Right lobe of liver (tissue), 6 donors: Measurements from ENCODE around the gene CRB3. TPM values are rescaled to one million over a fixed set of nuclear protein-coding genes. Genes with fewer than 3 reads are reported as not detected.

Experiments used
- ATAC-seq, 4 donors: fragments of 200-7000 bp; cut with Tn5 transposase; one replicate each; pipeline ENCODE4 v1.9.1; 2020; ENCODE audit warnings: mild to moderate bottlenecking in 4 of 4, moderate library complexity in 4 of 4
- DNase-seq, 3 donors: peaks; one replicate each; pipeline ENCODE4 v3.0.0-alpha.2; 2020
- H3K27ac ChIP-seq, 3 donors: fragments of 200-600 bp; one replicate each; pipeline ENCODE4 v1.8.0; 2022
- H3K27me3 ChIP-seq, 2 donors: fragments of 200-600 bp; one replicate each; pipeline ENCODE4 v1.8.0; 2022
- H3K36me3 ChIP-seq, 4 donors: fragments of 200-600 bp; sonication (generic) in 1 of 4; one replicate each; pipeline versions ENCODE4 v1.5.1 to v1.8.0; 2017 to 2022; ENCODE audit warnings: control low read depth in 1 of 4
- H3K4me1 ChIP-seq, 4 donors: fragments of 200-600 bp; sonication (generic) in 1 of 4; one replicate each; pipeline versions ENCODE4 v1.5.1 to v1.8.0; 2017 to 2022; ENCODE audit warnings: control low read depth in 1 of 4
- H3K4me3 ChIP-seq, 3 donors: fragments of 200-600 bp; one replicate each; pipeline ENCODE4 v1.8.0; 2022
- H3K9me3 ChIP-seq, 4 donors: fragments of 200-600 bp; sonication (generic) in 1 of 4; one replicate each; pipeline versions ENCODE4 v1.5.1 to v1.8.0; 2017 to 2022; ENCODE audit warnings: control low read depth in 1 of 4
- POLR2A ChIP-seq: fragments of 450-650 bp; IDR thresholded peaks from one replicate; pipeline ENCODE4 v1.6.1; 2017; ENCODE audit warnings: antibody characterized with exemption, mild to moderate bottlenecking
- WGBS: methylation state at CpG from one replicate; pipeline ENCODE4 v1.1.6; 2018; ENCODE audit warnings: low coverage, low lambda C conversion rate; ENCODE audit not compliant: insufficient coverage; ENCODE audit errors: missing lambda C conversion rate; 5-methylcytosine and 5-hydroxymethylcytosine counted together
- intact Hi-C, 2 donors: fragments of 100-400 bp; cut with DNase I; formaldehyde crosslinking; loops; one replicate each; pipeline versions ENCODE4 v1.11.2 to v1.14.1; 2022
- total RNA-seq, 6 experiments: library from RNA; depleted of rRNA in 2 of 6; stranded (reverse); fragments of >200 nt in 2 of 6; fragmentation: NEBNext Ultra II Directional in 3 of 6; extraction: Animal tissue kit (Norgen Biotek cat#: 25700) in 3 of 6; gene quantifications; one replicate each; pipeline versions ENCODE4 v1.1.0 to v1.2.4, GENCODE V29; 2016 to 2023
- TF ChIP-seq, protein P1 (sequence below), 4 donors: fragments of 200-600 bp in 3 of 4; fragments of 450-650 bp in 1 of 4; IDR thresholded peaks; one replicate each; pipeline versions ENCODE4 v1.5.1 to v1.8.0; 2016 to 2022; ENCODE audit warnings: antibody characterized with exemption in 4 of 4, mild to moderate bottlenecking in 2 of 4
- donor health status: DM: no; HTN: yes; CAD: no.
- donor health status: DM: no; HTN: no; CAD: no.
- donor health status: DM: no; HTN: no; CAD: no.
- donor health status: DM: no; HTN: yes; CAD: no.
- donor health status: DM: no; HTN: yes; CAD: no.

CRB3 gene
- total RNA-seq, 6 experiments from 2014 or later, result 20.6 to 56.1 (median 23.0) TPM

DNA sequence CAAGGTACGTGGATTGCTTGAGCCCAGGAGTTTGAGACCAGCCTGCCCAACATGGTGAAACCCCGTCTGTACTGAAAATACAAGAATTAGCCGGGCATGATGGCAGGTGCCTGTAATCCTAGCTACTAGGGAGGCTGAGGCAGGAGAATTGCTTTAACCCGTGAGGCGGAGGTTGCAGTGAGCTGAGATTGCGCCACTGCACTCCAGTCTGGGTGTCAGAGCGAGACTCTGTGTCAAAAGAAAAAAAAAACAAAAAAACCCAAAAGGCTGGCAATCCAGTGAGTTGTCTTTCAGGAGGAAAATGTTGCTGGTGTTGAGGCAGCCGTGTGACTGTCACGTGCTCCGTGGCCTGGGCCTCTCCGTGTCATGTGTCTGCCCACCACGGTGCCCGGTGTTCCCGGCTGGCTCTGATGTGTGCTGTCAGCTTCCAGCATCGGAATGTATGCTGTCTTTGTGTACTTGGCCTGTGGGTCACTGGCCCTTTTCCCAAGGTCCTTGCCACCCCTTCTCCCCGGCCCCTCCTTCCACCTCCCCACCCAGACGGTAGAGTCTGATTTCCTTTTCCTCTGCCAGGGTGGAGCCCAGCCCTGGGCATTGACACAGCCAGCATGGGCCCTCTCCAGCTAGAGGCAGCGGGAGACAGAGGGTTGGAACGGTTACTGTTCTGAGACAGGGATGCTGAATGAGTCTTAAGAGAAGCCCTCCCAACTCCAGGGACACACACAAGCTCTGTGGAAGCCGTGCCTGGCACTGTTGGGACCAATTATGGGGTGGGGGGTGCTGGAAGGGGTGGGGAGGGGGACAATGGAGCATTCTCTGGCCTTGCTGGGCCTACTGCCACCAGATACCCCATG is 45.3 kb downstream of the CRB3 start:
- peak overlapping the region in 1 of 3 donors; percentile 18 for H3K27ac ChIP-seq
- no peaks in the 10 kb centered on the region for H3K27me3 ChIP-seq
- WGBS, result 26% methylated on average over 15 of the region's 20 CpGs
- H3K4me3 ChIP-seq, result no peak overlapping the region
- DNase-seq, result peak in 2 of 3 donors; percentile 57 to 68
- TF ChIP-seq, protein P1, sequence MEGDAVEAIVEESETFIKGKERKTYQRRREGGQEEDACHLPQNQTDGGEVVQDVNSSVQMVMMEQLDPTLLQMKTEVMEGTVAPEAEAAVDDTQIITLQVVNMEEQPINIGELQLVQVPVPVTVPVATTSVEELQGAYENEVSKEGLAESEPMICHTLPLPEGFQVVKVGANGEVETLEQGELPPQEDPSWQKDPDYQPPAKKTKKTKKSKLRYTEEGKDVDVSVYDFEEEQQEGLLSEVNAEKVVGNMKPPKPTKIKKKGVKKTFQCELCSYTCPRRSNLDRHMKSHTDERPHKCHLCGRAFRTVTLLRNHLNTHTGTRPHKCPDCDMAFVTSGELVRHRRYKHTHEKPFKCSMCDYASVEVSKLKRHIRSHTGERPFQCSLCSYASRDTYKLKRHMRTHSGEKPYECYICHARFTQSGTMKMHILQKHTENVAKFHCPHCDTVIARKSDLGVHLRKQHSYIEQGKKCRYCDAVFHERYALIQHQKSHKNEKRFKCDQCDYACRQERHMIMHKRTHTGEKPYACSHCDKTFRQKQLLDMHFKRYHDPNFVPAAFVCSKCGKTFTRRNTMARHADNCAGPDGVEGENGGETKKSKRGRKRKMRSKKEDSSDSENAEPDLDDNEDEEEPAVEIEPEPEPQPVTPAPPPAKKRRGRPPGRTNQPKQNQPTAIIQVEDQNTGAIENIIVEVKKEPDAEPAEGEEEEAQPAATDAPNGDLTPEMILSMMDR (IDR thresholded peaks at IDR 0.05), result no peak
- TF ChIP-seq POLR2A, result no peak
- intact Hi-C loops, result no loop called here
- H3K36me3 ChIP-seq, result no peaks in the 10 kb centered on the region
- no peaks in the 10 kb centered on the region for H3K4me1 ChIP-seq
- H3K9me3 ChIP-seq, result no peaks in the 10 kb centered on the region
- peak; percentile 72 to 87 (median 76) for ATAC-seq

DNA sequence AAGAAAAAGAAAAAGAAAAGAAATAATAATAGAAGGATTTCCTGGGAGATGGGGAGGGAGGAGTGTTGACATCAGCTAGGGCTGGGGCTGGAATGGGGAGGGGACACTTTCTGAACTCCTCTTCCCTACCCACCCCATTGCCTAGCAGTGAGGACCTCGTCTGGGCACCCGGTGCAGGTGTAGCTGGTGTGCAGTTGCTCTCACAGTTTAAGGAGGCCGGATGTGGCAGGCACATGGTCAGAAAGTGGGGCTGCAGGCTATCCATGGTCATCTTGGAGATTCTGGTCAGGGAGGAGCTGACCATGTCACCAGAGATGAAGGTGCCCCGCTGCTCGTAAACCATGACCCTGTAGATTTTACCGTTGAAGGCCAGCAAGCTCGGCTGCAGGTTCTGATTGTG is 46.5 kb downstream of the CRB3 start:
- H3K27me3 ChIP-seq, result no peaks in the 10 kb centered on the region
- H3K36me3 ChIP-seq, result no peaks in the 10 kb centered on the region
- H3K27ac ChIP-seq, result no peak overlapping the region
- no peak for DNase-seq
- WGBS, result 23% methylated on average over 2 of the region's 7 CpGs
- intact Hi-C loops, result loop anchor here in 1 of 2 donors (10.0 kb wide), 1 partner anchor 354 kb away; no protein-coding TSS in a partner anchor
- ATAC-seq, result no peak
- no peaks in the 10 kb centered on the region for H3K9me3 ChIP-seq
- H3K4me3 ChIP-seq, result no peak overlapping the region
- no peaks in the 10 kb centered on the region for H3K4me1 ChIP-seq
- no peak for TF ChIP-seq POLR2A
- TF ChIP-seq, protein P1 (IDR thresholded peaks at IDR 0.05), result no peak

DNA sequence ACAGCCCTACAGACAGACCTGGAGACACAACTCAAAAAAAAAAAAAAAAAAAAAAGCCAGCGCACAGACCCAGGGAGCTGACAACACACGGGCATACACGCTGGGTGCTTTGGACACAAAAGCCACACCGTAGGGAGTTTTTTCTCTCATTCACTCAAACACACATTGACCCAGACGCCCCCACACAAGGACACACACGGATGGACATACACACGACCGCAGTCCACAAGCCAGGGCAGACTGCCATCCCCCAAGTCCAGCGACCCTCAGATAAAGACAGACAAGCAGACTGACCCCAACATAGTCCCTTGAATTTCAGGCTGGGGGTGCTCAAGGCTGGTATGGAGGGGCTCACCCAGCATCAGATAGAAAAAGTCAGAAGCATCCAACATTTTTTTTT is 50.0 kb downstream of the CRB3 start:
- DNase-seq (no peak), ATAC-seq (no peak)
- H3K4me1 ChIP-seq, result peaks cover 0 to 3% (median under 1%) of the 10 kb centered on the region in 4 donors
- no peak overlapping the region for H3K4me3 ChIP-seq
- 38% methylated on average over 5 of the region's 9 CpGs for WGBS
- H3K36me3 ChIP-seq, result no peaks in the 10 kb centered on the region
- intact Hi-C loops, result loop anchor here in 1 of 2 donors (10.0 kb wide), 1 partner anchor 351 kb away; no protein-coding TSS in a partner anchor
- TF ChIP-seq POLR2A, result no peak
- TF ChIP-seq, protein P1 (IDR thresholded peaks at IDR 0.05), result no peak
- no peaks in the 10 kb centered on the region for H3K27me3 ChIP-seq
- no peaks in the 10 kb centered on the region for H3K9me3 ChIP-seq
- H3K27ac ChIP-seq, result no peak overlapping the region

DNA sequence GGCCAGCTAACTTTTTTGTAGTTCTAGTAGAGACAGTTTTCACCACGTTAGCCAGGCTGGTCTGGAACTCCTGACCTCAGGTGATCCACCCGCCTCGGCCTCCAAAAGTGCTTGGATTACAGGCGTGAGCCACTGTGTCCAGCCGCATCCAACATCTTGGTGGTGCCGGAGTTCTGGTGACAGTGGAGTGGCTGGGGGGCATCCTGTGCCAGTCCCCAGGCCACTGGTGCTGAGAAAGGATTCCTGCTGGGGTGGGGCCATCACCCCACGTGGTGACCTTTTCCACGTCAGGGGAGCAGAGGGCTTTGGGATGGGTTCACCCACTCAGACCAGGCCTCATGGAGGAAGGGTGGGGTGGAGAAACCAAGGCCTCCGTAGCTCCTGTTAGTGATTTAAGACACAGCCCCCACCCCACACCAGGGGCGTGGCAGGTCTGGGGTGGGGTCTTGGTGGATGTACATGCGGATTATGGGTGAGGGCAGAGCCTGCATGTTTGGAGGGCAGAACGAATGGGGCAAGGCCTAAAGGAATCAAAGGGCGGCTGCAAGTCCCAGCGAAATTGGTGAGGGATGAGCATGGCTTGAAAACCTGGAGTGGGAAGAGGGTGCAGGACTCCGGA is 51.0 kb downstream of the CRB3 start:
- no peak for TF ChIP-seq POLR2A
- TF ChIP-seq, protein P1 (IDR thresholded peaks at IDR 0.05), result no peak

More for the DNA sequence above, 51.0 kb downstream of the CRB3 start:
- no peaks in the 10 kb centered on the region for H3K27me3 ChIP-seq
- H3K9me3 ChIP-seq, result no peaks in the 10 kb centered on the region
- WGBS, result 88% methylated on average over 9 of the region's 15 CpGs
- DNase-seq, result no peak
- intact Hi-C loops, result loop anchor here in 1 of 2 donors (10.0 kb wide), 1 partner anchor 350 kb away; no protein-coding TSS in a partner anchor
- H3K4me3 ChIP-seq, result no peak overlapping the region
- peaks cover 0 to 3% (median under 1%) of the 10 kb centered on the region in 4 donors for H3K4me1 ChIP-seq
- H3K36me3 ChIP-seq, result no peaks in the 10 kb centered on the region
- H3K27ac ChIP-seq, result no peak overlapping the region
- ATAC-seq, result no peak
